HG03064 (cell line): ENCODE results near the gene POT1.

Experiments used
- ATAC-seq: cut with Tn5 transposase; IDR thresholded peaks from one replicate; pipeline ENCODE4 v1.9.1; 2021; ENCODE audit warnings: low read depth; ENCODE audit not compliant: unreplicated experiment

The POT1 gene

DNA sequence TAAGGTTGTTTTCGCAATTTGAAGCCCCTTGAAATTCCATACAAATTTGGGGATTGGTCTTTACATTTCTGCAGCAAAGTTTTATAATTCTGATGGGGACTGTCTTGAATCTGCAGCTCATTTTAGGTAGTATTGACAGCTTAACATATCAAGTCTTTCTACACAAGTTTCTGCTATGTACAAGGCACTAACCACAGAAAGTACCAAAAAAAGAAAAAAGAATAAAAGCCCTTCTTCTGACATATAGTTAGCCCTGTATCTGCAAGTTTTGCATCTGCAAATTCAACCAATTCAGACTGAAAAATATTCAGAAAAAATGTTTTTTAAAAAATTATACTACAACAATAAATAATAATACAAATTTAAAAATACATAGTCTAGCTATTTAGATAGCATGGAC is 15.3 kb downstream of the POT1 start:
- ATAC-seq = peak; percentile 50

DNA sequence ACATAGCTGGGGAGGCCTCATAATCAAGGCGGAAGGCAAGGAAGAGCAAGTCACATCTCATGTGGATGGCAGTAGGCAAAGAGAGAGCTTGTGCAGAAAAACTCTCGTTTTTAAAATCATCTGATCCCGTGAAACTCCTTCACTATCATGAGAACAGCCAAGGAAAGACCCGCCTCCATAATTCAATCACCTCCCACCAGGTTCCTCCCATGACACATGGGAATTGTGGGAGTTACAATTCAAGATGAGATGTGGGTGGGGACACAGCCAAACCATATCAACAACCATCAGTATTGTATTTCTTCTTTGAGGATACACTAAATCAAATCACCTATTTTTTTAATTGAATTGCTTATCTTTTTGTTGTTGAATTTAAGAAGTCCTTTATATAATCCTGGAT is 16.7 kb downstream of the POT1 start:
- no peak for ATAC-seq

DNA sequence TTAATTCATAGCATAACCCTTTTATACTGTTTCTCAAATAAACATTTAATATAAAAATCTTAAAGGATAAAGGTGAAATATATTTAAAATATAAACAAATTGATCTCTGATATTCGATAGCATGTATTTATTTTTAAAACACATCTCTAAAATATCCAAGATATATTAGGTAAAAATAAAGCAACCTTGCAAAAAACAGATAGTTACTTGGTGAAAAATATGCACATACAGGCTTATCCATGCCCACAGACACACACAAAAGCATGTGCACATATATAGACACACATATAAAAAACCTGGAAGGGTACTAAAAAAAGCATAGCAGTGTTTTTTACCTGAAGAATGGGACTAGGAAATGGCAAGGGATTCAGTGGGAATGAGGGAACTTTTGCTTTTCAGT is 19.8 kb downstream of the POT1 start:
- no peak for ATAC-seq

DNA sequence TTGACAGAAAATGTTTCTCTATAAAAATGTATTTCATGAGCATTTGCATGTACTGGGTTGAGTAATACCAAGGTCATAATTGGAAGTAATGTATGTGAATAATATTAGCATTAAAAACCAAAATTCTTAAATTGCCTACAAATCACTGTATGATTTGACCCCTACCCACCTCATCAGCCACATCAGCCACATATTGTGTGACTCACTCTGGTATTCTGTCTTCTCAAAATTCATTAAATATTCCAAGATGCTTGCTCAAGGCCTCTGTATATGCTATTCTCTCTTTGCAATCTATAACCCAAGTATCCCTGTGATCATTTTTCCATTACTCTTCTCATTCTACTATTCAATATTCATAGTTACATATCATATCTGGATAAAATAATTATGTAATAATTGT is 21.4 kb downstream of the POT1 start:
- no peak for ATAC-seq

DNA sequence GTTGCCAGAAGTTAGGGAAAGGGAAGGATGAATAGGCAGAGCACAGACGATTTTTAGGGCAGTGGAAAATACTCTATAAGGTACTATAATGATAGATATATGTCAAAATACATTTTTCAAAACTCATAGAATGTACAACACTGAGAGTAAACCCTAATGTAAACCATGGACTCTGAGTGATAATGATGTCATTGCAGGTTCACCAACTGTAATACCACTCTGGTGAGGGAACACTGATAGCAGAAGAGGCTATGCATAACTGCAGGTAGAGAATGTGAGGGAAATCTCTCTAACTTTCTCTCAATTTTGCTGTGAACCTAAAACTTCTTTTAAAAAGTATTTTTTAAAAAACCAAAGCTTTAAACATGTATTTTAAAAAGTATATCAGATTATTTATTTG is 22.1 kb downstream of the POT1 start:
- no peak for ATAC-seq

DNA sequence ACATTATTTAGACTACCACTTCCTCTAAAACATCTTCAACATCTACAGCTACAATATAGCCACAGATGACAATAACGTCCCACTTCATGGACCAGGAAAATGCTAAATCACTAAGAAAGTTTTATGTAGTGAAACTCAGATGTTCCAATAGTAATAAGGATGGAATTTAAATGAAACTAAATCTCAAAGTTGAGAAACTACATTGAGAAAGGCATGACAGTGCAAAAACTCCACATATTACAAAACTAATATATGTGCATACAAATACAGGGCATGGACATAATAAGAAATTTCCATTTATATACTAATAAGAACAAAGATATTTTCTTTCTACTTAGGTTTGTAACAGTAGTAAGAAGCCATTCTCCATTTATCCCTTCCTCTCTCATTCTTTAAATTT is 31.1 kb downstream of the POT1 start:
- ATAC-seq = no peak

DNA sequence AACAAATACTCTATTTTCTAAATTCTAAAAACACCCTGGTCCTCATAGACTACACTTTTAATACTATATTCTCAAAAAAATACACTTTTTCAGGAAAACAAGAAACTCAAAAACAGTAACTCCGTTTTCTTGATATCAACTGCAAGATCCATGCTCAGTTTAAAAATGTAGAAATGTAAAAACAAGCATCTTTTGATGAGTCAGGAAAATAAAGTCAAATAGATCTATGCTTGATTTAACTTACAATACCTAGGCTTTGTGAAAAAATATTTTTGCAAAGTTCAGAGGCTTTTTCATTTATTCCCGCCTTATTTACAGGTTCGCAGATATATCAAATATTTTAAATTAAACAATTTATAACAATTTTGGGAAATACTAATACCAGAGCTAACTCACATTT is 33.6 kb downstream of the POT1 start:
- ATAC-seq = no peak

DNA sequence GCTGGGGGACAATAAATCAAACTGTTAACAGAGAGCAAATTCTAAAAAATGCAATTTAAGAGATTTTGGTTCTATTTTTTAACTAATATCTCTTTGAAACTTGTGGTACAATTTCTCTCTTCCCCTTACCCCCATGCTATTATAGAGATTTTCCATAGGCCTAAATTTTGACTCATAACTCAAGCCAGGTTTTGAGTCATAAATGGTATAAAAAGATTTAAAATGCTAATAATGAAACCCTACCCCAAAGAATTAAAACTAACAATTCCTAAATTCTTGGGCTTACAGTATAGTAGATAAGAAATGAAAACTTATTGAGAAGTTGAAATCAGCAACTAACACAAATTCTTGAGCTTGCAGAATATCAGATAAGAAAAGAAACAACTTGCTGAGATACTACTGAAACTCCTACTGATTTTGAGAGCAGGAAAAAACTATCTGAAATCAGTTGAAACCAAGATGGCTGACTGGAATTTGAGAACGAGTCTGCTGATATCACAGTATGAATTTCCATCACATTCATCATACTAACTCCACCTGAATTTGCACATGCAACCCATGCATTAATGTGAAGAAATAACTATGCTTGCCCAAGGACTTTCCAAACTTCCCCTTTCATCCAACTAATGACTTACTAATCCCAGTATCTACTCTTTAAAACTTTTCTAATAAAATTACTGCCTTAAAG is 36.3 kb downstream of the POT1 start:
- ATAC-seq = peak; percentile 83

DNA sequence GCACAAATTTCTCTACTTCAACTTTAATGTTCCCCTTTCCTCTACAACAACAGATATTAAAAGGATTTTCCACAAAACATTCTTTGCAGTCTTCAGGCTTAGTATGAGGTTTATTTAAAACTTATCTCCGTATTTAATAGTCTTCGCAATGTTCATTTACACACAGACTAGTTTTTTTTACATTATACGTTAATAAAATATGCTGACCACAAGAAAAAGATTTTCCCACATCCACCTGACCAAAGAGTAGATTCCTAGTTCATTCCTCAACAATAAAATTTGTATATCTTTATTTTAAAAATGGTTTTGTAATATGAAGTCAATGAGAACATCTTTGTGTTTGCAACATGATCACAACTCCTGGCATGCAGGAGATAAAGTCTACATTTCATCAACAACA is 42.4 kb downstream of the POT1 start:
- ATAC-seq = no peak

DNA sequence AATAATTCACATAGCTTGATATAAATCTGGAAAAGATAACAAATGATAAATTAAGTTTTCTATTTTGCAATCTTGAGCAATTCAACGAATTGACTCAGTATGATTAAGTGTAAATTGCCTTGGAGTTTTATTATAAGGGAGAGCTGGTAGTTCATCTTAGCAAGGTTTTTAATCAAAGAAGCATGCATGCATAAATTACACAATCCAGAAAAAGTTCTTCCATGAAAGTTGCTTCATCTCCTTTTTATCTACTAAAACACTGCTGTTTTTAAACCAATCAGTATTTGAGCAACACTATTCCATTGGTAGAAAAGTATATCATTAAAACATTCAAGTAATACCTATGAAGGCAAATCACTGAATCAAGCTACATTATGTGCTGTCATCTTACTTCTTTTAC is 47.6 kb downstream of the POT1 start:
- no peak for ATAC-seq

DNA sequence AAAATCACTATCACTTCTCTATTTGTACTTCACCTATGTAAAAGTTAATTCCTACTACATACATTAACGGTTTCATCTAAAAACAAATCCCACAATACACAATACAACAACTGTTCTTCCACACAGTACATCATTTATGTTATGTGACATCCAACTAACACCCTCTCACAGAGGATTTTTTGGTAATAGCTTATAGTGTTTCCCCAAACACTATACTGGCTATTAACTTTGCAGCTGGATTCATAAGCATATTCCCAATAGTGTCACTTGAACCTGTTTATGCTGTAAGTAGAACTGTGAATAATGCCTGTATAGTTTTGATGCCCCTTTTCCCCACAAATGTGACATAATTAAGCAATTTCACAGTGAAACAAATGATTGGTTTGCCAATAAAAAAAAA is 49.9 kb downstream of the POT1 start:
- ATAC-seq = no peak

DNA sequence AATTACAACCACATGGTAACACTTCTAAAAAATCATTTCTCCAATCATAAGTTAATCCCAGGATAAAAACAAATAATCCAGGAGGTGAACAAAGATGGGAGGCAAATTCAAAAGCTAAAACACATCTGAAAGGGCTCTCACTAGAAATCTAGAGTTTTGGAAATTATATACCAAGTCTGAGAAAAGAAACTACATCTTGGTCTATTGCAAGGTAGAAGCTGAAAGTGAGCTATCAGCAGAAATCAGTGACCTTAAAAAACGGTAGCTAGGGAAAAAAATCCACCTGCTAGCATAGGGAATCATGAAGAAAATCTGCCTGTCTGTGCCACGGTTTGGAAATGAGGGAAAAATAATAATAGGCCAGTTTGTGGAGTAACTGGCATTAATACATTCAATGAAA is 50.5 kb downstream of the POT1 start:
- no peak for ATAC-seq

DNA sequence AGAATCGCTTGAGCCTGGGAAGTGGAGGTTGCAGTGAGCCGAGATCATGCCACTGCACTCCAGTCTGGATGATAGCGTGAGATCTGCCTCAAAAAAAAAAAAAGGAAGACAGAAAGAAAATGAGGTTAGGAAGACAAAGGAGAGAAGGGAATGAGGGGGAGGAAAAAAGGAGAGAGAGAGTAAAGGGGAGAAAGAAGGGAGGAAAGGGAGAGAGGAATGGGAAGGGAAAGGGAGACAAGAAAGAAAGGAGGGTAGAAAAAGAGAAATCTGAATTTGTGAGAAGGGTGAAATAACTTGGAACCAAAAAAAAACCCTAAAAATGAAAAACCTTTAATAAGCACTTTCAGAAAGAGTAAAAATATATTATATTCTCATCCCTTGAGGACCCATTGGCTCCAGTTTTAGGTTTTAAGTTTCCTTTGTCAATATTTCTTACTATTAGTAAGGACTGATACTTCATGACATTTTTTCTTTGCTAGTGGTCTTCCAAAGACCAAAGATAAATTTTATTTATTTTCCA is 54.9 kb downstream of the POT1 start:
- ATAC-seq = no peak

DNA sequence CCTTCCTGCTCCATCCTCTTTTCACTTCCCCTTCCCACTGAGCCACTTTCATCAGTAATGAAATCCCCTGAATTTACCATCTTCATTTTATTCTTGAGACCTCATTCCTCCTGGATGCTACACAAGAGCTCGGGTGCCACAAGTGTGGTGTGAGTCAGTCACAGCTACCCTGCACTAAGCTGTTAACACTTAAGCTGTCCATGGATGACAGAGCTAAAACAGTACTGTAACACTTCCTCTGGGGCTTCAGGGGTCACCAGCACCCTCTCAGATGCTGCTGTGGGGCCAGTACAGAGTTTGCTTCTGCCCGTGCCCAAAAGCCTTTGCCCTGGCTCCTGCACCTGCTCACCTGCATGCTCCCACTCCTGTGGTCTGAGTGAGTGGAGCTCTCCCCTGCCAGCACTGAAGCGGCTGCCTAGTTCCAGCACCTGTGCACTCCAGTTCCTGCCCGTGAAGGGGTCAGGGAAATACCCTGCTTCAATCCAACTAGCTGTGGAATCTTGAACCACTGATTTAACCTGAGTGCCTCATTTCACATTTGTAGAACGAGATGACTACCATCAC is 71.9 kb downstream of the POT1 start:
- no peak for ATAC-seq

DNA sequence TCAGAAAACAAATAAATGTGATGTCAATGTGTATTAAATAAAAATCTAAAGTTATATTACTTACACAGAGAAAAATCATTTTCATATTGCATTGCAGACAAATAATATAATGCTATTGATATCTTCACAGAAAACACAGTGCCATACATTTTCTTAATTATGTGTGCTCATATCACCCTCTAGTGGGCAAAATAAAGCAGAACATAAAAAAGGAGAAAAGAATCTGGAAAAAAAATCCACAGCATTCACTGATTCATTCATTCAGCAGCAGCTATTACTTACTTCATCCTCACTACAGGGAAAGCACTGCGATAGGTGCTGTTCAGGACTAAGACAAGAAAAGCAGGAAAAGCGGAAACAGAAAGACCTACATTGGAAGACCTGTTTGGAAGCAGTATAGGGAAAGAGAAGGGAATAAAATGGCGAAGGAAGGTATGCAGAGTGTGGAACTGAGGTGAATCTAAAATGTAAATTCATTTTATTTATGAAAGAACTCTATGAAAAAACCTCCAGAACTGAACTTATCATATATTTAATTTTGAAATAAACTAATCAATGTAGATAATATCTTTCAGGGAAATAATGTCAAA is 73.2 kb downstream of the POT1 start:
- ATAC-seq = peak; percentile 64

DNA sequence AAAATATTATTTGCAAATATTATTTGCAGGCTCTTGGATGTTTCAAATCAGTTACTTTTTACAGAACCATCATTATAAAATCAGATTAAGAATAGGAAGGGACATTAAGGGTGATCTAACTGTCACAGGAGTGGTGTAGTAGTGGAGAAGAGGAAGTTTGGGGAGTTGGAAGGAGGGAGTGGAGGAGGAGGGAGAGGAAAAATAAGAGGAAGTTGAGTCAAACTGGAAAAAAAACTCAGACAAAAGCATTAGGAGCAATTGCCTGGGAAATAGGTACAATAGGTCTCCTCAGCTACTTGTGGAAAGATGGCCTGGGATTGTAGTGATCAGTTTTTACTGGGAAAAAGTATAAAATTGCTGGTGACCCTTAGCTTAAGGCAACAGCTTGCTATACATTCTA is 86.3 kb downstream of the POT1 start:
- no peak for ATAC-seq

DNA sequence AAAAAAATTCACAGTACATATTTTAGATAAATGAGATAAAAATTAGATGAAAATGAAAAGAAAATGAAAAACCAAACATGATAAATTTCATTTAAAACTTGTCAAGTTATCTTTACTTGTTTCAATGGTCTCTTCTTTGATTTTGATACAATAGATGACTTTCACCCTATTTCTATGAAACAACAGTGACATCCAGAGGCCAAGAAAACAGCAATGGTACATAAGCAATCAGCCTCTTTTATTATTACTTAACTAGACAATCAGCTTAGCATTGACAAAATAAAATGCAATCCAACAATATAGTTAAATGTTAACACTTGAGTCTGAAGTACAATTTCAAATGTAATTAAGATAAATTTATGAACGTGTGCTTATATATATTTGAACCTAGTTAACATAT is 89.2 kb downstream of the POT1 start:
- ATAC-seq = no peak

DNA sequence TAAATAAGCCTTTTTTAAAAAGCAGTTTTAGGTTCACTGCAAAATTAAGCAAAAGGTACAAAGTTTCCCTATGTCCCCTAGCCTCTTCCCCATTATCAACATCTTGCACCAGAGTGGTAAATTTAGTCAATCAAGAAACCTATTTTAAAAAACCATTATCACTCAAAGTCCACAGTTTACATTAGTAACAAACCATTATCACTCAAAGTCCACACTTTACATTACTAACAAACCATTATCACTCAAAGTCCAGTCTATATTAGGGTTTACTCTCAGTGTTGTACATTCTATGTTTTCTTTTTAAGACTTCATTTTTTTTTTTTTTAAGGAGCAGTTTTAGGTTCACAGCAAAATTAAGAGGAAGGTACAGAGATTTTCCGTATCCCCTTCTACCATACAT is 89.9 kb downstream of the POT1 start:
- no peak for ATAC-seq

DNA sequence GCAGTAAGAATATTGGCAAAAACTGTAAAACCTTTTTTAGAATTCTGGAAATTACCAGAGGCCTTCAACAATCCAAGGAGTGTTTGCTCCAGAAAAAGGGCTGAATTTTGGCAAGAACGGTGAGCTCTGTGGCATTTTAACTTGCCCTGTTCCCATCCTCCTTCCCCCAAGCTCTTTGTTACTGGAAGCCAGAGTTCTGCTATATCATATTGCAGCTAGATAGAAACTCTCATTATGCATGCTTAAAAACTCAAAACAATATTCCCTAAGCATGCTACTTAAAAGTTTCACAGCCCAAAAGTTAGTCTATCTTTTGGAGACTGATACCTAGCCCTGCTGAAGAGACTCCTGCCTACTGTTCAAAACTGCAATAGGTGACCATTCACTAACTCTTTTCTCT is 93.5 kb downstream of the POT1 start:
- no peak for ATAC-seq

DNA sequence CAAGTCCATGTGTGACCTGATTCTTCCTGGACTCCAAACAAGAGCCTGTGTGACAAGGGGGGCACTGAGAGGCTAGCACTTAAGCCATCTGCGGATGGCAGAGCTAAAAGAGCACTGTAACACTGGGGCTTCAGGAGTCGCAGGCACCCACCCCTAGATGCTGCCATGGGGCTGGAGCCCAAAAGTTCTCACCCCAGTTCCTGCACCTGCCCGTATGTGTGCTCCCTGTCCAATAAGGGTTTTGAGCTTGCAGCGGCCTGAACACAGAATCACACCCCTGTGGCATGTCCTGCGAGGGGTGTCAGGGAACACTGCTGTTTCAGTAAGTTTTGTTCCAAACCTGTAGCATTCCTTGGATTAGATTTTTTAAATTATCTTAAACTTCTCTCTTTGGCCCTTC is 110.8 kb downstream of the POT1 start:
- ATAC-seq = no peak

DNA sequence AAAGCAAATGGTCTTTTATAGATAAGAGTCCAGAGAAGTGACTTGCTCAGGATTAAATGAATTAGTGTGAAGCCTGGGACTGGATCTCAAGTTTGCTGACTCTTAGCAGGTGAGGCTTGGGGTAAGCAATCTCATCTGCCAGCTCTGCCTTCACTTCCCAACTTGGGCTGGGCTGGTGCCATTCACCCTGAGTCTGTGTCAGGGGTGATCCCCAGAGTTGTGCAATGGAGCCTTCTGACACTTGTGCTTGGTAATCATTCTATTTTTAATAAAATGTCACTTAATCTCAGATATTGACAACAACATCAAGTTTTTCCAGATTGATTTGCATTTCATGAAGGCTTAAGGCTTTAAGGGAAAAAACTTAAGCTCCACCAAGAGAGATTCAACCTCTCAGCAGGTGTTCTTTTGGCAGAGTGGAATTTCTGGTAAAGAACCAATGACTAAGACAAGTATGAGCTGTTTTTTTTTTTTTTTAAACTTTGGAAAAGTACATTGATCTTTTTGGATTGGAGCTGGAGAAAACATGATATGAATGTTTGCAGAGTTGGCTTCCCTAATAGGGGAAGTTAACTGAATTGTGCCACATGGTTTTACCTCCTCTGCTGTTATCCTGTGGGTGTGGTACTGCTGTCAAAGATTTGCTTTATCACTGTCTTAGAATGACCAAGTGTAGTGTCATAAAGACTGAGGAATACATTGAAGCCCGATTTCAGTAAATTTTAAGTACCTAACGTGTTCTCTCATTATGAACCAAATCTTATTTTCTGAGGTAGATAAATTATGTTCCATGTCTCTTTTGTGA is 115.4 kb downstream of the POT1 start:
- ATAC-seq = no peak
